NCI-H460 (cell line): ENCODE measurements around the gene HSPG2. TPM values are rescaled to one million over a fixed set of nuclear protein-coding genes. Genes with fewer than 3 reads are reported as not detected.
"Not testable (repeated sequence)": the region's sequence is repeated elsewhere in the genome, so short reads cannot be mapped to it uniquely, and the experiment has no call there.

Source experiments
- DNase-seq: peaks from one replicate; pipeline ENCODE4 v3.0.0-alpha.2; 2016; ENCODE audit warnings: low read depth; ENCODE audit errors: extremely low read depth
- total RNA-seq: library from RNA; depleted of rRNA; stranded (reverse); fragments of >200 nt; shearing (Covaris generic); gene quantifications from 2 replicates; pipeline ENCODE4 v1.2.3, GENCODE V29; 2014

Gene HSPG2
- total RNA-seq, 1 experiment from 2014 or later = 35.5 TPM

DNA sequence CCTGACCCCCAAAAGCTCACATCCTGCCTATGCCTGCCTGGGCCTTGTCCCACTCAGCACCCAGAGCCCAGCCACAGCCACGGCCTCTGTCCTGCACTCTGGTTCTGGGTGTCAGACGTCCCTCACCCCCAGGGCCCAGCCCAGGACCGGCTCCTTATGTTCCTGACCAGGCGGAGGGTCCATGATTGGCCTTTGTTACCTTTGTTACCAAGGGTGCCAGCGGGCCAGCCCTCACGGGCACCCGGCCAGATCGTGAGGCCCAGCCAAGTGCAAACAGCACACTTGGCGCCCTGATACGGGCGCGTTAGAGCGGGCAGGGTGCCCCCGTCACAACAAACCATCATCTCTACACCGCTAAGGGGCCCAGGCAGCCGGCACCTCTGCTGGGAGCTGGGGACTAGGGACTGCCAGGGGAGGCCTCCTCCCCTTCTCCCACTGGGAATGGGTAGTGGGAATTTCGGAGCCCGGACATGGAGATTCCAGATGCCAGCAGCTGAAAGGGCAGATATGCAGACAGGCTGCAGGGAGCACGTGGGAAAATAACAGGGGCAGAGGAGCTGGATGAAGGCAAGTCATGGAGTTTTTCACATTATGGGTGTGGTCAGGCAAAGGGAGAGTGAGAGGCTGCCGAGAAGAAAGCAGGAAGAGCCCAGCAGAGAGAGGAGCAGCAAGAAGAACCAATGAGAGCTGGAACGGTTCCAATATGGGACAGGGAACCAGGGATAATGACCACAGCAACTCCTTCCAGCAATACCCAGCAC is 22.1 kb downstream of the HSPG2 start:
- peak; percentile 32 for DNase-seq

DNA sequence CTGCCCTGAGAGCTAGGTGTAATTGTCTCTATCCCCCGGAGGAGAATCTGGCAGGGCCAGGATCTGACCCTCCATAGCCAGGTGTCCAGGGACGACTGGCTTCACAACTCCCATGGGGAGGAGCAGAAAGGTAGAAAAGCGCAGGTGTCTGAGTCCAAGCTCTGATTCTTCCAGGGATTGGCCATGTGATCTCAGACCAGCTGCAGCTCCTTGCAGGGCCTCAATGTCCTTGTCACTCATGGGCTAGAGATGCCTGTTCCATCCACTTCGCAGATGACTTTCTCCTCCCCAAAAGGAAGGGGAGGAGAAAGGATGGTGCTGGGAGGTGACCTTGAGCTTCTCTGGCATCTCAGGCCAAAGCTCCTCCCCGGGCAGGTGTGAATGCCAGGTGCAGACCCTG is 22.7 kb downstream of the HSPG2 start:
- DNase-seq = no peak

DNA sequence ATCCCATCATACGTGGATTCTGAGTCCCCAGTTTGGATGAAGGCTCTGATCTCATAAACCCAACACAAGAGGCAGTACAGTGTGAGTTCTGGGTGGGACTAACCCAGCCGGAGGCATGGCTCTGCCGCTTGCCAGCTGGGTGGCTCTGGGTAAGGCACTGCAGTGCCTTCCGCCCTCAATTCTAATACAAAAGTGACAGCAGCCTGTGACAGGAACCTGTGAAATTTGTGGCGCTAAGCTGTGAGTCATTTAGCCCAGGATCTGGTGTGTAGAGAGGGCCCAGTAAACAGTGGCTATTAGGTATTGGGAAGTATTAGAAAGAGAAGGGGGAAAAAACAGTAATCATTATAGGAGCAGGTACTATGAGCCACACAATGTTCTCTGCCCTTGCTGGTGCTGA is 23.3 kb downstream of the HSPG2 start:
- peak; percentile 38 for DNase-seq

DNA sequence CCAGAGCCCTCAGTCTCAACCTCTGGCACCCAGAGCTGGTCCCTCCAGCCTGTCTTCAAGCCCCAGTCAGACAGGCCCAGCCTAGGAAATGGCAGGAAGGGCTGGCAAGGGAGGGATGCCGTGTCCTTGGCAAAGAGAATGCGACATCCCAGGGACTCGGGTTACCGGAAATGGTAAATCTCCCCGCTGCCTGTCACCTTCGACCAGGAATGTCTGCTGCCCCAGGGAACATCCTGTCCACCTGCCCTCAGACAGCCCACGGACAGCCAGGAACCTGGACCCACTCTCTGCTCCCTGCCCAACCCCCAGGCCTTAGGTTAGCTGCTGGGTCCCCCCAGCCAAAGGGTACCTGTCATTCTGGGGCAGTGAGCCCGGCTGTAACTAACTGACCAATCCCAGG is 23.9 kb downstream of the HSPG2 start:
- no peak for DNase-seq

DNA sequence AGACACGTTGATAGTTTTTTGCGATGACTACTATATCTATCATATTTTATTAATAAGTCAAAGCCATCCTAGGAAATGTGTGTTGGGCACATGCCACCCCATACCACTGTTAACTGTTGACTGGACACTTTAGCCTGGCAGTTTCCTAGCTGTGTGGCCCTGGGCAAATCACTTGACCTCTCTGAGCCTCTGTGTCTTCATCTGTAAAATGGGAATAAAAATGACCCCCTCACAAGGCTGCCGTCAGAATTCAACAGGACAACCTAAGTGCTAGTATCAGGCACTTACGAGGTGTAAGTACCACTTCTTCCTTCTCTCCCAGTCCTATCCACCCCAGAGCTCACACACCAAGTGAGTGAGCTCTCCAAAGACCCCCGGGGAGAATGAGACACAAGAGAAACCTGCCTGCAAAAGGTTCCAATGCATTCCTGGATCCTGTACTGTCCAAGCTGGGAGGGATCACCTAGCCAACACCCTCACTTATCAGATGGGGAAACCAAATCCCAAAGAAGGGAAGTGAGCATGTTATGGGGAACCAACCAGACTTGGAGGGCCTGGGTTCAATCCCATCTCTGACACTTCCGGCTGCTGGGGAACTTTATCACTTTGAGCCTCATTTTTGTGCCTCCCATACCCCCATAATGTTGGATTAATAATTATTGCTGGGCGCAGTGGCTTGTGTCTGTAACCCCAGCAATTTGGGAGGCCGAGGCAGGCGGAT is 24.9 kb downstream of the HSPG2 start:
- no peak for DNase-seq

DNA sequence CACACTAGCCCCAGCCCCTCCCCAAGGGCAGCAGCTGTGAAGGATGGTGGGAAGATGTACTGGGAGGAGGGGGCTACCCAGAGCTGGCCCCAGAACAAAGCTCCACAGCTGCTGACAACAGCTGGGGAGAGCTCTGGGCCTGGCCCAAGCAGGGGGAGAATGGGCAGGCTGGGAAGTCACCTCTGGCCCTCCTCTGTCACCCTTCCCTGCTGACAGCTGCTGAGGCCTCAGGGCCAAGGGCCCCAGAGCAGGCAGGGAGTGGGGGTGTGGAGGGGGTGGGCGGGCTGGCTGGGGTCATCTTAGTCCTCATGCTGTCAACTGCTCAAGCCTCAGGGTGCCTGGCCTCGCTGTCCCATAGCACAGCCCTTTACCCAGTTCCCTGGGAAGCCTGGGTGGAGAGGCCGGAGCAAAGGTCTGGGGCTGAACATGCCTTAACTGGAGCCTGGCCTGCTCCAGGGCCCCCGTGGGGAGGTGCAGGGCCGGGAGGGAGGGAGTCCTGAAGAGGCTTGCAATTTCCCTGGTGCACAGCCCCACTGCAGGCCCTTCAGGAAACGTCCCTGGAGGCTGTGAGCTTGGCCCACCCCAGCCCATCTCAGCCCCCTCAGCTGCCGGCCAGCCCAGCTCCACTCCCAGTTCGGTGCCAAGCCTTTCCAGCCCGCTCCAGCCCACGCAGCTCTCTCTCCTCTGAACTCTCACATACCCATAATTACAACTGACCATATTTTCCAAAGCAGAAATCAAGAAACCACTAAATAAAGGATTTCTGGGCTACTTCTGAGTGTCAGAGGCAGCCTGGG is 25.7 kb downstream of the HSPG2 start:
- DNase-seq = no peak

DNA sequence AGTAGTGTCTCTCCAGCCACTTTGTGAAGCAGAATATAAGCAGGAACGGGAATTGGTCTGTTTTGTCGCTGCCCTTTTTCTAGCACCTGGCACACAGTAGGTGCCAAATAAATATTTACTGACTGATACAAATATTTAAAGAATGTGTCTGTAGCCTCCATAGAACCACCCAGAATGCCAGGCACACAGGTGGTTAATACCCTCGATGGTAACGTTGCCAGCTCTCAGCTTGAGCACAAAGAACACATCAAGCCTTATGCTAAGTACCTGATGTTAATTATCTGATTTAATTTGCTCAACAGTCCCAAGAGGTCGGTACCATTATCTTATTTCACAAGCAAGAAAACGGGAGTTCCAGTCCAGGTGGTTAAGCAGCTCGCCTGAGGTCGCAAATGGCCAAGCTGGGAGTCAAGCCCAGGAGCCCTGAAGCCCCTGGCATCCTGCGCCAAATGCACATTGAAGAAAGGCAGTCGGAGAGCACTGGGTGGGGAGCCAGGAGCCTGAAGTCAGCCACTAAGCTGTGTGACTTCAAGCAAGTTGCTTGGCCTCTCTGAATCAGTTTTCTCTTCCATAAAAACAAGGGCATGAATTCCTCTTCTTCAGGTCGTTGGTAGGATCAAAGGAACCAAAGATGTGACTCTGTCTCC is 26.4 kb downstream of the HSPG2 start:
- no peak for DNase-seq

DNA sequence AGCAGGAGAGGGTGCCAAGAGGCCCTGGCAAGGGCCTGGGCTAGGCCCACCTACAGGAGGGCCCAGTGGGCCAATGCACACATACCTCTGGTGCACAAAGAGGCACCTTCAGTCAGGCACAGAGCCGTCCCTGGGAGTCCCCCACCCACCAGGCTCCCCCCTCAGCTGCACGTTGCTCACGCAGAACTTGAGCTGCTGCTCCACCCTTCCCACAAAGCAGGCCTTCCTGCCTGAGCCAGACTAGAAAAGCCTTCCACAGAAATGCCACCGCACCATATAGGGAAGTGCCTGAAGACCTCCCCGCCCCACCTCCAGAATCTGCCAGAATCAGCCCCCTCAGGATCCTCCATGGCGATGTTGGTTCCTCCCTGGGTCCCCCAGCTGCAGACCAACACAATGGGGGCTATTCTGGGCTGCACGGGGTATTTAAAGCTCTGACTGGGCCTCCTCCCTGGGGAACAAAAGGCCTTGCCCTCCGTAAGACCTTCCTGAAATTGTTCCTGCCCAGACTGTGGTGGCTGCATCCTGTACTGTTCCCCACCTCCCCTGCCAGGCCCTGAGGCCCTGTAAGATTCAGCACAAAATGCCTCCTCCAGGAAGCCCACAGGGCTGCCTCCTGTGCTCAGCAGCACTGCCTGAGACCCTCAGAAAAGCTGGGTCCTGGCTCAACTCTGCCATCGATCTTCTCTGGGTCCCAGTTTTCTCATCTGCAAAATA is 27.2 kb downstream of the HSPG2 start:
- DNase-seq = no peak

DNA sequence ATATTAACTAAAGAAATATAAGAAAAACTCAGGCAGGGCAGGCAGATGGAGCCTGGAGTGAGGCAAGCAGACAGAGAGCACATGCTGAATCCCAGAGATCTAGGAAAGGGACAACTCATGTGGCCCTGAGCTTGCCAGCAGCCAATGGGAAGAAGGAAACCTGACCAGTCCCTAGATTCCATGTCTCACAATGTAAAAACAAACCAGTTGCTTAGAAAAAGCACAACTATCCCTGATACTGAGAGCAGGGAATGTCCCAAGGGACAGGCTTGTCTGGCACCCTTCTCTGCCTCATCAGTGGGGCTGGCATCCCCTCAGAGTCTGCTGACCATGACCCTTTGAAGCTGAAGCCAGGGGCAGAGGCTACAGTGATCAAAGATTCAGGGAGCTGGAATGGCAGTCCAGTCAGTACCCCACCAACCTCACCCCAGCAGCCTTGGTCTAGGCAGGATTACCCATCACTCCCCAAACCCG is 27.8 kb downstream of the HSPG2 start:
- DNase-seq = no peak

DNA sequence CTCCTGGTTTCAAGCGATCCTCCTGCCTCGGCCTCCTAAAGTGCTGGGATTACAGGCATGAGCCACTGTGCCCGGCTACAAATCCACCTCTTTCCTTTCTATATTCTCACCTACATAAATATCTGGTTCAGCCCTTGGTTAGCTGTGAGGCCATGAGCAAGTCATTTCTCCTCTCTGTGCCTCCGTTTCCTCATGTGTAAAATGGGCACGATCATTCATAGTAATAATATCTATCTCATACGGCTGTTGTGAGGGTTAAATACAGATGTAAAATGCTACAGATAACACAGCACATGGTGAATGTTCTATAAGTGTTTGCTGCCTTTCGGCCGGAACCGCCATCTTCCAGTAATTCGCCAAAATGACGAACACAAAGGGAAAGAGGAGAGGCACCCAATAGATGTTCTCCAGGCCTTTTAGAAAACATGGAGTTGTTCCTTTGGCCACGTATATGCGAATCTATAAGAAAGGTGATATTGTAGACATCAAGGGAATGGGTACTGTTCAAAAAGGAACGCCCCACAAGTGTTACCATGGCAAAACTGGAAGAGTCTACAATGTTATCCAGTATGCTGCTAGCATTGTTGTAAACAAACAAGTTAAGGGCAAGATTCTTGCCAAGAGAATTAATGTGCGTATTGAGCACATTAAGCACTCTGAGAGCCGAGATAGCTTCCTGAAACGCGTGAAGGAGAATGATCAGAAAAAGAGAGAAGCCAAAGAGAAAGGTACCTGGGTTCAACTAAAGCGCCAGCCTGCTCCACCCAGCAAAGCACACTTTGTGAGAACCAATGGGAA is 29.2 kb downstream of the HSPG2 start:
- DNase-seq = not testable (repeated sequence)

DNA sequence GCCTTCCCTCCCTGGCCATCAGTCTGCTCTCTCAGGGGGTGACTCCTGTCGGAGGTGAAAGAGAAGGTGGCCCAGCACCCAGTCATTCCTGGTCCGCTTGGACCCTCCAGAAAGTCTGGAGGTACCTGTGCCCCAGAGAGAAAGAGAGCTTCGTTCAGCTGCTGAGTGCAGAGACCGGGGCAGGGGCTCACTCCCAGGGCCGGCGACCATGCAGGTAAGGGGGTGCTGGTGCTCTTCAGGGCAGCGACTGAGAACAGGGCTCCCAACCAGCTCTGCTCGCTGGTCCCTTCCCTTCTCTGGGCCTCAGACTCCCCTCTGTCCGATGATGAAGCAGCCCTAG is 30.1 kb downstream of the HSPG2 start:
- DNase-seq = no peak

DNA sequence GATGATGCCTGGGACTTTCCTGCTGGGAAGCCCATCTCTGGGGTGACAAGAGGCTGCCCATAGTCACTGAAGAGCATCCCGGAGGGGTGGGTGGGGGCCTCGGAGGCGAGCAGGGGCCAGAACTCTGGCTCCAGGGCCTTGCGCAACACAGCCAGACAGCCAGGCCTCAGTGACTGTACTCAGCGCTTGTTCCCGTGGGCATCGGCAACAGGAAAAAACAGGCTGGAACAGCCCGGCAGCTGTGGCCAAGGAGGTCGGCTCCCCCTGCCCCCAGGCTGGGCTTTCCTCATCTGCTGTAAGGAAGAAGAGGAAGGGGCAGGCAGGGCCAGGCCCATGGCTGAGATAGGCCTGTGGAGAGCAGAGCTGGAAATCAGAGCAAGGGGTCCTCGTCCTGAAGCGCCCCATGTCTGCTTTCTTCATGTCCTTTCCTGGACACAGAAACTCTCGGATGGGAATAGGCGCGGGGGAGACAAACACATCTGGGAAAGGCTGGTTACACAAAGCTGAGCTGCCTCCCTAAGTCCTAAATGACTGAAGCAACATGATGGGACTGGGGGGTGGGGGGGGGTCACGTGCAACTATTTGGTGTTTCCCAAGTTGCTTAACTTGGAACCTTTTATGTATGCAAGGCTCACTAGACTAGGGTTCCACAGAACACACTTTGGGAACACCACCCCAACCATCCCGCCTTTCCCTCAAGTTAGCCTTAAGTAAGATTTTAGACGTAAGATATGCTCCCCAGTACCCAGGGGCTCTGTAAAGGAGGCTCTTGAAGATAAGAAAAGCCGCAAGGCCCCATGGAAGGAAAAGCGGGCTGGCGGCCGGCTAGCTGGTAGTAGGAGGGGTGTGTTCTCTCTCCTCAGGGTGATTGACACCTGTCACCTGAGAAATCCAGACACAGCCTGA is 30.7 kb downstream of the HSPG2 start:
- DNase-seq = no peak

DNA sequence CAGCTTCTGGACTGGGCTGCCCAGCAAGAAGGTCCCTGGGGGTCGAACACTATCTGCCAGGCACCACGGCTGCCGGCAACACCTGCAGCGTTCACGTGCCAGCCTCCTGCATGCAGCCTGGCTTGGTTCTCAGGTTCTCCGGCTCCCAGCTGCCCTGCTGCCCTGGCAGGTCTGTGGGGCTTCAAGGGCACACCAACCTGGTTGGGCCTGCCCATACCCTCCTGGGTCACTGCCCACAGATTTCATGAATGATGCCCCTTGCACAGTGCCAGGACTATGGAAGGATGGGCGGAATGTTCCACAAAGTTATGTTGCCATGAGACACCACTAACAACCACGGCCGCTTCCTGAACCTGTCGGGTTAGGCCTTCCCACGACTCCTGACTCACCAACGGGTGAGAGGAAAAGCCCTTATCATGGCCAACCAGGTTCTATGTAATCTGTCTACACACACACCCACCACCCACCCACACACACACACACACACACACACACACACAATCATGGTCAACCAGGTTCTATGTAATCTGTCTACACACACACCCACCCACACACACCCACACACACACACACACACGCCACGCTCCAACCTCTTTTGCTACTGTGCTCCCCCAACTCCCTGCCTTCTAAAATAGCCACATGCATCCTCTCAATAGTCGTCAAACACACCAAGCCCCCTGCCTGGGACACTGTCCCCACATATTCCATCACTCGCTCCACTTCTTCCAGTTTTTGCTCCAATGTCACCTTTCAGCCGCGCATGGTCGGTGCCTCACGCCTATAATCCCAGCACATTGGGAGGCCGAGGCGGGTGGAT is 32.2 kb downstream of the HSPG2 start:
- DNase-seq = no peak

DNA sequence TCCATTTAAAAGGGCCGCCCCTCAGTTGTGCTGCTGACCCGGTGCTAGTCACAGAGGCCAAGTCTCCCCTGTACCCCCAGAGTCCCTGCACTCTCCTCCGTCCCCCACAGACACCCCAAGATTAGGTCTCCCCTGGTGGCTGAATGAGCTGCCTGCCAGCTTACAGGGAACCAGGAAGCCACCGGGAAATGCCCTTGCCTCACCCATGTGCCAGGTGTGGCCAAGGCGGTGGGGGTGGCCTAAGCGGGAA is 32.7 kb downstream of the HSPG2 start:
- DNase-seq = no peak

DNA sequence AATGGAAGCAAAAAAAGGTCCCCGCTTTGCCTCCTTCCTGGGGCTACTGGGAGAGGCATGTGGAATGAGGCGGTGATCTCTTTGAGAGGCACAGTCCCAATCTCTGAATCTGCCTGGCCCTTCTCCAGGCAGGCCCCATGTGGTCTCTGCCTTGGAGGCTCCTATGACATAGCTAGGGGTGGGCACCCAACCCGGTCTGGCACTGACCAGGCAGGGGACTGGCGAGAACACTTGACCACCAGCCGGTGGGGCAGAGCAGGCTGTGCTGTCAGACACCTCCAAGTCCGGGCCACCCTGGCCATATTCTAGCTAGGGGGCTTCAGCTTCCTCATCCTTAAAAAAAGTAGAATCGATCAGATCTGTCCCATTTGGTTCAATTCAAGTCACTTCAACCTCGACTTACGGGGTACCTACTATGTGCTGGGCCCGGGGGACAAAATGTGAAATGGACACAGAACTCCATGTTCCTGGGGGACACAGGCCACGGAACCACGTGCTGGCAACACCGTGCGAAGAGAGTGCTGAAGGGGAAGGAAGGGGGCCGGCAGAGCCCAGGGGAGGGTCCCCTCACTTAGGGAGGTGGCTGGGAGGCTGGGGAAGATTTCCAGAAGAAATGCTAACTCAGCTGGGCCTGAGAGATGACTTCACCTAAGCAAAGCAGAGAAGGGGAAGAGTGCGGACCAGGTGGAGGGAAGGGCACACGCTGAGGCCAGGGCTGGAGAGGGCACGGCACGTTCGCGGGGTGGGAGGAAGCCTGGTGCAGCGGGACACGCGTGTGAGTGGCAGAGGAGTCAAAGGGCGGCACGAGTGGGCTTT is 33.3 kb downstream of the HSPG2 start:
- no peak for DNase-seq

DNA sequence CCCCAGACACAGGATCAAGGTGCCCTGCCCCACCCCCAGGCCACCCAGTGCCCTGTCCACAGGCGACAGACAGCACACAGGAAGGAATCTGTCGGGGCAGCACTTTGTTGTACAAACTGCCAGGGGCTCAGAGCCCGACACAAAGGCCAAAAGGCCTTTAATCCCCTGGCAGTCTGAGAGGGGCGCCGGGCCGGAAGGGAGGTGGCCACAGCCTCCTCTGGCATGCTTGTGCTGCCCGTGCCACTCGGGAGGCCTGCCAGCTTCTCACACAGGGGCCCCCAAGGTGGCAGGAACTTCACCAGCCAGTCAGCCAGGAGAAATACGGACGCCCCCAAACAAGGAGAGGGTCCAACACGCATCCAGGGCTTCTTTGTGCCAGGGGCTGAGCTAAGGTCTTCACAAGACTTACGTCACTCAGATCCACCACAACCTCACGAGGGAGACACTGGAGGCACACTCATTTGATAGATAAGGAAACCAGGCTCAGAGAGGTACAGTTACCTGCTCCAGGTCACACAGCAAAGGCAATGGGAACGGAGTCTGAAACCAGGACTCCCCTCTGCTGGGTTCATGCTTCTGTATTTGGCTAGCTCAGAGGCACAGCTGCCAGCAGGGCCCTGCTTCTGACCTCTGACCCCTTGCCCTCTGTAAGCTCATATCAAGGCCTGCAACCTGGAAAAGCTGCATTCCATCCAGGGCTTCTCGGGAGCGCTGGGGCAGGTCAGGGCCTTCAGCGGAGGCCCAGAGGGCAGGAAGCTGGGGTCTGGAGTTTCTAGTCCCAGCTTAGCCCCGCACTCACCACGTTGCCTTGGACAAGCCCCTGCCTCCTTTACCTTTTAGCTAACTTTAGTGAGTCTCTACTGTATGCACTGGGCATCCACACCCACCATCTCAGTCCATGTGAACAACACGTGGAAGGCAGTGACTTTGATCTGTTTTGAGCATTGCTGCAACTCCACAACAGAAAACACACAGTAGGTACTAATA is 34.8 kb downstream of the HSPG2 start:
- no peak for DNase-seq
